OCI-LY3 (cell line): ENCODE data around the gene CCDC159.
"Not testable (repeated sequence)": the region's sequence is repeated elsewhere in the genome, so short reads cannot be mapped to it uniquely, and the experiment has no call there.

Experiments
- H2AFZ ChIP-seq: fragments of 200-600, 300-600 bp; shearing (Covaris generic); 2 replicates; pipeline ENCODE4 v1.6.0; 2014; ENCODE audit warnings: antibody characterized with exemption, low read depth, low read length
- H3K27ac ChIP-seq: fragments of 200-600, 300-600 bp; sonication (generic); 2 replicates; pipeline ENCODE4 v1.5.1; 2014; ENCODE audit warnings: mild to moderate bottlenecking, low read length, moderate library complexity, mixed read lengths
- H3K27me3 ChIP-seq: fragments of 200-600, 300-600 bp; sonication (generic); 2 replicates; pipeline ENCODE4 v1.6.1; 2014; ENCODE audit warnings: low read depth, low read length, mixed read lengths
- H3K36me3 ChIP-seq: fragments of 200-600, 300-600 bp; sonication (generic); replicated peaks from 2 replicates; pipeline ENCODE3; 2014; ENCODE audit warnings: low read depth, low read length, mixed read lengths
- H3K4me1 ChIP-seq: fragments of 300-600, 200-600 bp; sonication (generic); 2 replicates; pipeline ENCODE4 v1.6.1; 2014; ENCODE audit warnings: low read length, mixed read lengths
- H3K4me2 ChIP-seq: fragments of 200-600, 300-600 bp; sonication (generic); 2 replicates; pipeline ENCODE4 v1.6.1; 2014; ENCODE audit warnings: low read length, mixed read lengths
- H3K4me3 ChIP-seq: fragments of 300-600, 200-600 bp; sonication (generic); 2 replicates; pipeline ENCODE4 v1.5.1; 2014; ENCODE audit warnings: antibody characterized with exemption, mild to moderate bottlenecking, low read length, moderate library complexity
- H3K79me2 ChIP-seq: fragments of 300-600, 200-600 bp; shearing (Covaris generic); 2 replicates; pipeline ENCODE4 v1.6.1; 2014; ENCODE audit warnings: mild to moderate bottlenecking, low read length, mixed read lengths
- H3K9ac ChIP-seq: fragments of 300-600, 200-600 bp; shearing (Covaris generic); 2 replicates; pipeline ENCODE4 v1.6.0; 2014; ENCODE audit warnings: mild to moderate bottlenecking, low read length, moderate library complexity
- H3K9me3 ChIP-seq: fragments of 200-600, 300-600 bp; shearing (Covaris generic); 2 replicates; pipeline ENCODE4 v1.6.1; 2014; ENCODE audit warnings: low read length, mixed read lengths; ENCODE audit not compliant: insufficient read depth
- H4K20me1 ChIP-seq: fragments of 200-600, 300-600 bp; sonication (generic); 2 replicates; pipeline ENCODE4 v1.6.1; 2016; ENCODE audit warnings: low read length, mixed read lengths; ENCODE audit not compliant: insufficient read depth
- CTCF ChIP-seq: fragments of 200-600, 300-600 bp; sonication (generic); IDR thresholded peaks from 2 replicates; pipeline ENCODE4 v1.5.1; 2014; ENCODE audit warnings: antibody characterized with exemption, low read length, low read depth
- EZH2phosphoT487 ChIP-seq: fragments of 200-600 bp; shearing (Covaris generic); IDR thresholded peaks from 2 replicates; pipeline ENCODE4 v1.6.1; 2018; ENCODE audit warnings: antibody characterized with exemption, mixed run types, low read depth

Gene CCDC159

GRCh38 chr19:11306337-11306736 is 40.0 kb upstream of the CCDC159 start:
- Histone ChIP-seq H3K4me2 (no peak overlapping the region), H4K20me1 (no peaks in the 10 kb centered on the region), H3K4me3 (no peak overlapping the region), H3K4me1 (no peaks in the 10 kb centered on the region), H3K9me3 (no peaks in the 10 kb centered on the region), H3K36me3 (no peaks in the 10 kb centered on the region), H3K9ac (no peak overlapping the region), H3K27me3 (no peaks in the 10 kb centered on the region), H2AFZ (no peak overlapping the region), H3K79me2 (no peaks in the 10 kb centered on the region), H3K27ac (no peak overlapping the region)
- TF ChIP-seq CTCF (no peak), EZH2phosphoT487 (no peak)

- H3K9ac ChIP-seq, H3K4me3 ChIP-seq, H2AFZ ChIP-seq, H3K4me2 ChIP-seq, H3K36me3 ChIP-seq, H3K27me3 ChIP-seq, H4K20me1 ChIP-seq, H3K79me2 ChIP-seq, H3K9me3 ChIP-seq, H3K27ac ChIP-seq: not testable (repeated sequence)
- peaks cover 29% of the 10 kb centered on the region for H3K4me1 ChIP-seq
Measured at GRCh38 chr19:11320278-11320995, 25.9 kb upstream of the CCDC159 start.

- Histone ChIP-seq H3K4me1 (peaks cover 29% of the 10 kb centered on the region), H3K4me3 (no peak overlapping the region), H3K79me2 (no peaks in the 10 kb centered on the region), H2AFZ (no peak overlapping the region), H4K20me1 (no peaks in the 10 kb centered on the region), H3K9me3 (no peaks in the 10 kb centered on the region), H3K9ac (no peak overlapping the region), H3K4me2 (peak overlapping the region; percentile 28; the same call in 1 of the 2 replicates), H3K27ac (no peak overlapping the region), H3K27me3 (no peaks in the 10 kb centered on the region), H3K36me3 (no peaks in the 10 kb centered on the region)
- TF ChIP-seq CTCF (peak; percentile 30; the same call in 1 of the 2 replicates), EZH2phosphoT487 (no peak)
Measured at GRCh38 chr19:11321191-11322126, 24.9 kb upstream of the CCDC159 start.

- Histone ChIP-seq H3K27me3 (no peaks in the 10 kb centered on the region), H3K4me1 (peaks cover 29% of the 10 kb centered on the region), H3K9ac (no peak overlapping the region), H3K79me2 (no peaks in the 10 kb centered on the region), H3K4me3 (no peak overlapping the region), H3K27ac (no peak overlapping the region), H3K9me3 (no peaks in the 10 kb centered on the region), H3K36me3 (no peaks in the 10 kb centered on the region), H4K20me1 (no peaks in the 10 kb centered on the region), H2AFZ (no peak overlapping the region), H3K4me2 (peak overlapping the region; percentile 28)
- TF ChIP-seq CTCF (no peak), EZH2phosphoT487 (no peak)
Measured at GRCh38 chr19:11322269-11323024, 23.9 kb upstream of the CCDC159 start.
